Fibroblast of lung (primary cell): ENCODE data around the gene CNPPD1.

Experiments
- EZH2 ChIP-seq: IDR thresholded peaks from 2 replicates; pipeline ENCODE4 v1.5.1; 2012; ENCODE audit warnings: low read length, control low read depth, mild to moderate bottlenecking; ENCODE audit errors: missing control alignments
- TF ChIP-seq, protein P1 (sequence below), 2 donors: IDR thresholded peaks in 1 of 2; conservative IDR thresholded peaks in 1 of 2; 1 replicate in 1 of 2; 2 replicates in 1 of 2; pipeline ENCODE4 v1.5.1; 2011 to 2012; ENCODE audit warnings: low read length in 2 of 2, control low read depth in 1 of 2, inconsistent platforms in 1 of 2, low read depth in 1 of 2, mild to moderate bottlenecking in 1 of 2

DNA sequence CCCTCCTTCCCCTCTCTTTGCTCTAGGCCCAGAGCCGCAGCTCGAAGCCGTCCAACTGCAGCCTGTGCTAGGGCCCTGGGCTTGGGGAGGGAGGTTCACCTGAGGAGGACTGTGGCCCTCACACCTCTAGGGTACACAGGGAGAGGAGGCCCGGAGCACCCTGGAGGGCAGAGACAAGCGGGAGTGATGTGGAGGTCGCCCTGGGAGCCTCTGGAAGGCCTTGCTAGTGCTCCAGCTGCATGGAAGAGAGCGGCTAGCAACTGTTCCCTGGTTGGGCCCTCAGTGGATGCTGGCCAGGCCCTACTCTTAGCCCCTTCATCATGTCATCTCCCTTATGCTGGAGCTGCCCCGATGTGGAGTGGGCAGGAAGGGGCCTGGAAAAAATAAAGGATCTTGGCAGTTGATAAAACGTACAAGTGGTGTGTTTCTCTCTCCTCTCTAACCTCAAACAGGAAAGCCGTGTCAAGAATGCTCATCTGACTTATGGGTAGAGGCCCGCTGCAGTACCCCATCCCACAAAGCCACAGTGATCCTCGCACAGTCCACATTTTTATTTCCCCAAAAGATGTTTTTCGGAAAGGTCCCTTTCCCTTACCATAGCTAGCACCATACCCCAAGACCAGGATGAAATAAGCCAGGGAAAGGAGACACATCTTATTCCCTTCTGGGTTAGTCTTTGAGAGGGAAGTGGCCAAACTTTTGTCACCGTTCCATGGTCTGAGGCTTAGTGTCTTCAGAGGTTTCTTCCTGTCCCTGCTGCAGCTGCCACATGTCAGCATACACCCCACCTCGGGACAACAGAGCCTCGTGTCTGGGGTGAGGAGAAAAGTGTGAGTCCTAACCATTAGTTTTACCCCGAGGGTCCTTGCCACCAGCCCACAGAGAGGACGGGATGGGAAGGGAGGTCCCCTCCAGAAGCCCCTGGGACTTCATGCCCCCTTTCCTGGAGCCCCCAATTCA lies 32.8 kb upstream of the CNPPD1 start:
- TF ChIP-seq, protein P1, sequence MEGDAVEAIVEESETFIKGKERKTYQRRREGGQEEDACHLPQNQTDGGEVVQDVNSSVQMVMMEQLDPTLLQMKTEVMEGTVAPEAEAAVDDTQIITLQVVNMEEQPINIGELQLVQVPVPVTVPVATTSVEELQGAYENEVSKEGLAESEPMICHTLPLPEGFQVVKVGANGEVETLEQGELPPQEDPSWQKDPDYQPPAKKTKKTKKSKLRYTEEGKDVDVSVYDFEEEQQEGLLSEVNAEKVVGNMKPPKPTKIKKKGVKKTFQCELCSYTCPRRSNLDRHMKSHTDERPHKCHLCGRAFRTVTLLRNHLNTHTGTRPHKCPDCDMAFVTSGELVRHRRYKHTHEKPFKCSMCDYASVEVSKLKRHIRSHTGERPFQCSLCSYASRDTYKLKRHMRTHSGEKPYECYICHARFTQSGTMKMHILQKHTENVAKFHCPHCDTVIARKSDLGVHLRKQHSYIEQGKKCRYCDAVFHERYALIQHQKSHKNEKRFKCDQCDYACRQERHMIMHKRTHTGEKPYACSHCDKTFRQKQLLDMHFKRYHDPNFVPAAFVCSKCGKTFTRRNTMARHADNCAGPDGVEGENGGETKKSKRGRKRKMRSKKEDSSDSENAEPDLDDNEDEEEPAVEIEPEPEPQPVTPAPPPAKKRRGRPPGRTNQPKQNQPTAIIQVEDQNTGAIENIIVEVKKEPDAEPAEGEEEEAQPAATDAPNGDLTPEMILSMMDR (conservative IDR thresholded peaks at IDR 0.05 in 1 of 2, IDR thresholded peaks at IDR 0.05 in 1 of 2; ENCODE audit: low read depth in 1 of 2, low read length in 2 of 2) = no peak
- no peak for TF ChIP-seq EZH2
